HG02588 (cell line): Measurements from ENCODE around the gene AFDN.

Experiments used
- ATAC-seq: cut with Tn5 transposase; IDR thresholded peaks from one replicate; pipeline ENCODE4 v1.9.1; 2021; ENCODE audit warnings: mild to moderate bottlenecking, moderate library complexity; ENCODE audit not compliant: unreplicated experiment

The AFDN gene

GRCh38 chr6:167870321-167870720 is 43.6 kb downstream of the AFDN start:
- ATAC-seq: no peak

- ATAC-seq: no peak
Observed at GRCh38 chr6:167872538-167873210, 46.0 kb downstream of the AFDN start.

- ATAC-seq: no peak
Observed at GRCh38 chr6:167877994-167878779, 51.5 kb downstream of the AFDN start.

GRCh38 chr6:167879612-167880011 is 52.9 kb downstream of the AFDN start:
- no peak for ATAC-seq

GRCh38 chr6:167881327-167881726 is 54.6 kb downstream of the AFDN start:
- no peak for ATAC-seq

GRCh38 chr6:167882244-167882643 is 55.5 kb downstream of the AFDN start:
- ATAC-seq: no peak

GRCh38 chr6:167888098-167888497 is 61.4 kb downstream of the AFDN start:
- ATAC-seq: no peak

GRCh38 chr6:167892835-167893815 is 66.4 kb downstream of the AFDN start:
- peak; percentile 82 for ATAC-seq

GRCh38 chr6:167894965-167895364 is 68.3 kb downstream of the AFDN start:
- ATAC-seq: no peak

- no peak for ATAC-seq
Observed at GRCh38 chr6:167896648-167897047, 69.9 kb downstream of the AFDN start.

- no peak for ATAC-seq
Observed at GRCh38 chr6:167898673-167899311, 72.1 kb downstream of the AFDN start.

GRCh38 chr6:167904791-167905190 is 78.1 kb downstream of the AFDN start:
- ATAC-seq: no peak

- ATAC-seq: no peak
Observed at GRCh38 chr6:167906899-167907298, 80.2 kb downstream of the AFDN start.

GRCh38 chr6:167907837-167908681 is 81.3 kb downstream of the AFDN start:
- ATAC-seq: no peak

- ATAC-seq: no peak
Observed at GRCh38 chr6:167910007-167910406, 83.3 kb downstream of the AFDN start.

GRCh38 chr6:167910652-167911051 is 83.9 kb downstream of the AFDN start:
- no peak for ATAC-seq

GRCh38 chr6:167912494-167912893 is 85.8 kb downstream of the AFDN start:
- no peak for ATAC-seq

- ATAC-seq: no peak
Observed at GRCh38 chr6:167913699-167914098, 87.0 kb downstream of the AFDN start.

- ATAC-seq: no peak
Observed at GRCh38 chr6:167915139-167915538, 88.4 kb downstream of the AFDN start.
